ENCODE data around the gene TET3. TPM values are rescaled to one million over a fixed set of nuclear protein-coding genes. Genes with fewer than 3 reads are reported as not detected.

Gene TET3
- total RNA-seq, 1 experiment from 2014 or later, result 2.4 TPM

- H3K9me3 ChIP-seq (replicated peaks), result no peaks in the 10 kb centered on the region
- H3K27ac ChIP-seq, result no peak overlapping the region
- H3K27me3 ChIP-seq (replicated peaks), result no peaks in the 10 kb centered on the region
- no peak overlapping the region for H3K4me3 ChIP-seq
- H3K36me3 ChIP-seq, result no peaks in the 10 kb centered on the region
- no peak for DNase-seq (ENCODE audit: low read depth in 1 of 2, low spot score in 2 of 2)
- H3K4me1 ChIP-seq (replicated peaks), result no peaks in the 10 kb centered on the region
Measured at GRCh38 chr2:74028741-74029140, 44.0 kb downstream of the TET3 start.

GRCh38 chr2:74029714-74030397 lies 45.1 kb downstream of the TET3 start:
- H3K9me3 ChIP-seq (replicated peaks), result no peaks in the 10 kb centered on the region
- no peaks in the 10 kb centered on the region for H3K27me3 ChIP-seq (replicated peaks)
- H3K4me1 ChIP-seq (replicated peaks), result no peaks in the 10 kb centered on the region
- no peaks in the 10 kb centered on the region for H3K36me3 ChIP-seq
- no peak overlapping the region for H3K4me3 ChIP-seq
- no peak overlapping the region for H3K27ac ChIP-seq
- no peak for DNase-seq (ENCODE audit: low read depth in 1 of 2, low spot score in 2 of 2)

- no peaks in the 10 kb centered on the region for H3K27me3 ChIP-seq (replicated peaks)
- DNase-seq (ENCODE audit: low read depth in 1 of 2, low spot score in 2 of 2), result no peak
- no peaks in the 10 kb centered on the region for H3K9me3 ChIP-seq (replicated peaks)
- H3K4me3 ChIP-seq, result no peak overlapping the region
- H3K4me1 ChIP-seq (replicated peaks), result no peaks in the 10 kb centered on the region
- H3K36me3 ChIP-seq, result no peaks in the 10 kb centered on the region
- no peak overlapping the region for H3K27ac ChIP-seq
Measured at GRCh38 chr2:74031221-74031620, 46.5 kb downstream of the TET3 start.

- Histone ChIP-seq H3K4me1 (replicated peaks) (no peaks in the 10 kb centered on the region), H3K4me3 (no peak overlapping the region), H3K27me3 (replicated peaks) (no peaks in the 10 kb centered on the region), H3K36me3 (no peaks in the 10 kb centered on the region), H3K9me3 (replicated peaks) (no peaks in the 10 kb centered on the region), H3K27ac (no peak overlapping the region)
- no peak for DNase-seq (ENCODE audit: low read depth in 1 of 2, low spot score in 2 of 2)
Measured at GRCh38 chr2:74031959-74032287, 47.2 kb downstream of the TET3 start.

GRCh38 chr2:74033375-74033774 lies 48.7 kb downstream of the TET3 start:
- no peaks in the 10 kb centered on the region for H3K27me3 ChIP-seq (replicated peaks)
- no peak for DNase-seq (ENCODE audit: low read depth in 1 of 2, low spot score in 2 of 2)

More at GRCh38 chr2:74033375-74033774, 48.7 kb downstream of the TET3 start:
- H3K9me3 ChIP-seq (replicated peaks), result no peaks in the 10 kb centered on the region
- H3K27ac ChIP-seq, result no peak overlapping the region
- H3K4me1 ChIP-seq (replicated peaks), result no peaks in the 10 kb centered on the region
- no peak overlapping the region for H3K4me3 ChIP-seq
- H3K36me3 ChIP-seq, result no peaks in the 10 kb centered on the region

Other genes starting within 250 kb of the TET3 start
- 52.8 and 85.2 TPM in 2 replicates for gene TPRKB, start 247.6 kb upstream of the TET3 start, total RNA-seq (2014; rRNA removed; shearing (Covaris generic))
- gene DUSP11, start 204.8 kb upstream of the TET3 start, total RNA-seq (2014; rRNA removed; shearing (Covaris generic)), result 30.3 and 40.4 TPM in 2 replicates
- 0.03 TPM in 1 of 2 replicates, not detected in the other for gene C2orf78, start 200.7 kb upstream of the TET3 start, total RNA-seq (2014; rRNA removed; shearing (Covaris generic))
- 61.6 and 76.6 TPM in 2 replicates for gene STAMBP, start 155.9 kb upstream of the TET3 start, total RNA-seq (2014; rRNA removed; shearing (Covaris generic))
- gene ACTG2, start 91.9 kb upstream of the TET3 start, total RNA-seq (2014; rRNA removed; shearing (Covaris generic)), result 78.8 and 135 TPM in 2 replicates
- gene DGUOK, start 58.0 kb upstream of the TET3 start, total RNA-seq (2014; rRNA removed; shearing (Covaris generic)), result 94.7 and 99.8 TPM in 2 replicates
- 130 and 179 TPM in 2 replicates for gene BOLA3, start 163.0 kb downstream of the TET3 start, total RNA-seq (2014; rRNA removed; shearing (Covaris generic))
- gene MOB1A, start 194.0 kb downstream of the TET3 start, total RNA-seq (2014; rRNA removed; shearing (Covaris generic)), result 192 and 219 TPM in 2 replicates
- gene MTHFD2, start 213.7 kb downstream of the TET3 start, total RNA-seq (2014; rRNA removed; shearing (Covaris generic)), result 118 and 125 TPM in 2 replicates